Left ventricle myocardium inferior (tissue), 1 donor: ENCODE measurements around the gene ZYG11B. TPM values are rescaled to one million over a fixed set of nuclear protein-coding genes. Genes with fewer than 3 reads are reported as not detected.
"Not testable (repeated sequence)": the region's sequence is repeated elsewhere in the genome, so short reads cannot be mapped to it uniquely, and the experiment has no call there.

ENCODE experiments used
- DNase-seq: peaks from one replicate; pipeline ENCODE4 v3.0.0-alpha.2; 2020
- H3K27ac ChIP-seq: fragments of 200-600 bp; replicated peaks from 2 replicates; pipeline ENCODE4 v1.8.0; 2021
- H3K27me3 ChIP-seq: fragments of 200-600 bp; 2 replicates; pipeline ENCODE4 v1.8.0; 2021; ENCODE audit warnings: low read depth
- H3K36me3 ChIP-seq: fragments of 200-600 bp; 2 replicates; pipeline ENCODE4 v1.8.0; 2021
- H3K4me1 ChIP-seq: fragments of 200-600 bp; 2 replicates; pipeline ENCODE4 v1.8.0; 2021
- H3K4me3 ChIP-seq: fragments of 200-600 bp; 2 replicates; pipeline ENCODE4 v1.8.0; 2021; ENCODE audit warnings: mild to moderate bottlenecking, moderate library complexity
- H3K9me3 ChIP-seq: fragments of 200-600 bp; replicated peaks from 2 replicates; pipeline ENCODE4 v1.8.0; 2021
- intact Hi-C: fragments of 100-400 bp; cut with micrococcal nuclease; formaldehyde crosslinking; loops from one replicate; pipeline ENCODE4 v1.11.0; 2022
- total RNA-seq: library from RNA; stranded (reverse); fragmentation: NEBNext Ultra II Directional; extraction: Animal tissue kit (Norgen Biotek cat#: 25700); gene quantifications from one replicate; pipeline ENCODE4 v1.2.1, GENCODE V29; 2021
- TF ChIP-seq, protein P1 (sequence below): fragments of 200-600 bp; IDR thresholded peaks from 2 replicates; pipeline ENCODE4 v1.8.0; 2021; ENCODE audit warnings: antibody characterized with exemption, mild to moderate bottlenecking, borderline replicate concordance
- donor health status: DM: no; HTN: yes; CAD: no; lungs with severe emphysema.

ZYG11B gene
- total RNA-seq, 1 donor from 2014 or later: 68.3 TPM

DNA sequence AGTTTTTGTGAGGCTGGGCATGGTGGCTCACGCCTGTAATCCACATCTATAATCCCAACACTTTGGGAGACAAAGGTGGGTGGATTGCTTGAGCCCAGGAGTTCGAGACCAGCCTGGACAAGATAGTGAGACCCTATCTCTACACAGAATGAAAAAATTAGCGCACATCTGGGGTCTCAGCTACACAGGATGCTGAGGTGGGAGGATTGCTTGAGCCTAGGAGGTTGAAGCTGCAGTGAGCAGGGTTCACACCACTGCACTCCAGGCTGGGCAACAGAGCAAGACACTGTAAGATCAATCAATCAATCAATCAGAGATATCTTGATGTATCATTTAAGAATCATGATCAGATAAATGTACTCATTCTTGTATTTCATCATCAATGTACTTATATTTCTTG lies 7.1 kb downstream of the ZYG11B start:
- intact Hi-C loops: no loop called here
- no peaks in the 10 kb centered on the region for H3K27me3 ChIP-seq
- H3K27ac ChIP-seq: no peak overlapping the region
- no peak overlapping the region for H3K4me3 ChIP-seq
- no peak for DNase-seq
- TF ChIP-seq, protein P1, sequence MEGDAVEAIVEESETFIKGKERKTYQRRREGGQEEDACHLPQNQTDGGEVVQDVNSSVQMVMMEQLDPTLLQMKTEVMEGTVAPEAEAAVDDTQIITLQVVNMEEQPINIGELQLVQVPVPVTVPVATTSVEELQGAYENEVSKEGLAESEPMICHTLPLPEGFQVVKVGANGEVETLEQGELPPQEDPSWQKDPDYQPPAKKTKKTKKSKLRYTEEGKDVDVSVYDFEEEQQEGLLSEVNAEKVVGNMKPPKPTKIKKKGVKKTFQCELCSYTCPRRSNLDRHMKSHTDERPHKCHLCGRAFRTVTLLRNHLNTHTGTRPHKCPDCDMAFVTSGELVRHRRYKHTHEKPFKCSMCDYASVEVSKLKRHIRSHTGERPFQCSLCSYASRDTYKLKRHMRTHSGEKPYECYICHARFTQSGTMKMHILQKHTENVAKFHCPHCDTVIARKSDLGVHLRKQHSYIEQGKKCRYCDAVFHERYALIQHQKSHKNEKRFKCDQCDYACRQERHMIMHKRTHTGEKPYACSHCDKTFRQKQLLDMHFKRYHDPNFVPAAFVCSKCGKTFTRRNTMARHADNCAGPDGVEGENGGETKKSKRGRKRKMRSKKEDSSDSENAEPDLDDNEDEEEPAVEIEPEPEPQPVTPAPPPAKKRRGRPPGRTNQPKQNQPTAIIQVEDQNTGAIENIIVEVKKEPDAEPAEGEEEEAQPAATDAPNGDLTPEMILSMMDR: no peak
- H3K36me3 ChIP-seq: peaks cover 7% of the 10 kb centered on the region
- no peaks in the 10 kb centered on the region for H3K9me3 ChIP-seq
- peaks cover 36% of the 10 kb centered on the region for H3K4me1 ChIP-seq

DNA sequence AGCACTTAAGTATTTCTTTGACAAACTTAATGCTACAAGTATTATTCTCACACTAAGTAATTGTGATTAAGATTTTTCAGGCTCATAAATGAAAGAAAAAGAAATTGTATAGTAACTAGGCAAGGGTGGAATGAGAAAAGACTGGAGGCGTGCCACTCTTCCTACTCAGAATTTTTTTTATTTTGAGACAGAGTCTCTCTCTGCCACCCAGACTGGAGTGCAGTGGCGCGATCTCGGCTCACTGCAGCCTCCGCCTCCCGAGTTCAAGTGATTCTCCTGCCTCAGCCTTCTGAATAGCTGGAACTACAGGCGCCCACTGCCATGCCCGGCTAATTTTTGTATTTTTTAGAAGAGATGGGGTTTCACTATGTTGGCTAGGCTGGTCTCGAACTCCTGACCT lies 9.1 kb downstream of the ZYG11B start:
- H3K36me3 ChIP-seq, H3K27me3 ChIP-seq, DNase-seq, H3K9me3 ChIP-seq, H3K27ac ChIP-seq, H3K4me3 ChIP-seq, intact Hi-C loops: not testable (repeated sequence)
- peaks cover 40% of the 10 kb centered on the region for H3K4me1 ChIP-seq

DNA sequence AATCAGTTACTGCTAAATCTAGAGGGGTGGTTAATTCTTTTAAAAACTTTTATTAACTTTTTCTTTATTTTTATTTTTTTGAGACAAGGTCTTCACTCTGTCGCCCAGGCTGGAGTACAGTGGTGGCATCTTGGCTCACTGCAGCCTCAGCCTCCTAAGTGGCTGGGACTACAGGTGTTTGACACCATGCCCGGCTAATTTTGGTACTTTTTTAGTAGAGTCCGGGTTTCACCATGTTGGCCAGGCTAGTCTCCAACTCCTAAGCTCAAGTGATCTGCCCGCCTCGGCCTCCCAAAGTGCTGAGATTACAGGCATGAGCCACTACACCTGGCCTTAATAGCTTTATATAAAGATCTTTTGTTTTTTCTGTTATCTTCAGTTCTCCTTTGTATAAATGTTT lies 11.9 kb downstream of the ZYG11B start:
- intact Hi-C loops: no loop called here
- H3K4me1 ChIP-seq: peaks cover 50% of the 10 kb centered on the region
- peak overlapping the region; percentile 77 for H3K27ac ChIP-seq
- no peaks in the 10 kb centered on the region for H3K27me3 ChIP-seq
- no peak overlapping the region for H3K4me3 ChIP-seq
- no peak for DNase-seq
- no peaks in the 10 kb centered on the region for H3K36me3 ChIP-seq
- H3K9me3 ChIP-seq: no peaks in the 10 kb centered on the region
- TF ChIP-seq, protein P1: no peak

DNA sequence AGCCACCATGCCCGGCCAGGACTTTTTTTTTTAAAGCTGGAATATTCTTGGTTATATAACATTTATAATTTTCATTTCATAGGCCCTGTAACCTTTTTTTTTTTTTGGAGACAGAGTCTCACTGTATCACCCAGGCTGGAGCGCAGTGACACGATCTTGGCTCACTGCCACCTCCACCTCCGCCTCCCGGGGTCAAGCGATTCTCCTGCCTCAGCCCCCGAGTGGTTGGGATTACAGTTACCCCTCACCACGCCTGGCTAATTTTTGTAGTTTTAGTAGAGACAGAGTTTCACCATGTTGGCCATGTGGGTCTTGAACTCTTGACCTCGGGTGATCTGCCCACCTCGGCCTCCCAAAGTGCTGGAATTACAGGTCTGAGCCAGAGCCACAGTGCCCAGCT lies 12.6 kb downstream of the ZYG11B start:
- no peaks in the 10 kb centered on the region for H3K9me3 ChIP-seq
- intact Hi-C loops: no loop called here
- H3K27ac ChIP-seq: peak overlapping the region; percentile 77
- no peak overlapping the region for H3K4me3 ChIP-seq
- peaks cover 55% of the 10 kb centered on the region for H3K4me1 ChIP-seq
- no peaks in the 10 kb centered on the region for H3K27me3 ChIP-seq
- DNase-seq: peak; percentile 41
- TF ChIP-seq, protein P1: no peak
- H3K36me3 ChIP-seq: no peaks in the 10 kb centered on the region

DNA sequence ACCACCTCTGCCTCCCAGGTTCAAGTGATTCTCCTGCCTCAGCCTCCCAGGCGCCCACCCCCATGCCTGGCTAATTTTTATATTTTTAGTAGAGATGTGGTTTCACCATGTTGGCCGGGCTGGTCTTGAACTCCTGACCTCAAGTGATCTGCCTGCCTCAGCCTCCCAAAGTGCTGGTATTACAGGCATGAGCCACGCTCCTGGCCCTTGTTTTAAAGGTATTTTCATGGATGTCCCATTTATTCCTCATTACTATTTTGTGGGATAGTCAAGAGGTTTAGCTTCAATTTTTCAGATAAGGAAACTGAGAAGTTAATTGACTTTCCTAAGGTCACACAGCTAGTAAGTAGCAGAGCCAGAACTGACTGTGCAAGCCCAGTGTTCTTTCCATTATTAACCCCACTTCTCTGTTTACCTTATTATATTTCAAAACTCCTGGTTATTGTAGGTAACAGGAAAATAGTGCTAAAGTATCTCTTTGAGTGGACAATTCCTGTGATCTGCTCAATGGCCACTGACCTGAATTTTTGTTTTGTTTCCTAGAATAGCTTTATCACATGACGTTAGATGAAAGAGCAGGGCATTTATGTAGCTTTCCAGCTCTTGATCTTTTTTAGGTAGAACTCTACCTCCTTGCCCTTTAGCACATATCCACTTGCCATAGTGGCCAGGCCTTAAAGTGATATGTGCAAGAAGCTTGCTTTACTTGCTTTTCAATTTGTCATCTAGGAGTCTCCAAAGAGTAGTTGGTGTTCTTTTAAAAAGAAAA lies 13.6 kb downstream of the ZYG11B start:
- TF ChIP-seq, protein P1: no peak
- H3K4me1 ChIP-seq: peaks cover 65% of the 10 kb centered on the region
- H3K36me3 ChIP-seq: no peaks in the 10 kb centered on the region
- no peak overlapping the region for H3K4me3 ChIP-seq
- DNase-seq: no peak
- H3K27me3 ChIP-seq: no peaks in the 10 kb centered on the region
- H3K9me3 ChIP-seq: no peaks in the 10 kb centered on the region
- H3K27ac ChIP-seq: peak overlapping the region; percentile 77
- intact Hi-C loops: no loop called here

DNA sequence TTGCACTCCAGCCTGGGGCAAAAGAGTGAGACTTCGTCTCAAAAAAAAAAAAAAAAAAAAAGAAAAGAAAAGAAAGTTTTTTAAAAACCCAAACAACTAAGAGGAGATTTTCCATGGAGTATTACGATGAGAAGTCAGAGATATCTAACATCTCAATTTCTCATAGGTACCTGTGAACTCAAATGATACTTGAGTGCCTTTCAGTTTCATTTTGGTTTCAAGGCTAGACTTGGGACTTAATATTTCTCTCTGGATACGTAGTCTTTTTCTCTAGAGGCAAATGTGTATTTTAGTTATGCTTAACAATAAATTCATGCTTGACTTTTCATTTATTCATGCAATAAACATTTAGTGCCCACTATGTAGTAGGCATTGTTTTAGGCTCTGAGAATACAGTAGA lies 15.0 kb downstream of the ZYG11B start:
- intact Hi-C loops: no loop called here
- Histone ChIP-seq H3K4me1 (peaks cover 76% of the 10 kb centered on the region), H3K27ac (peak overlapping the region; percentile 77), H3K9me3 (no peaks in the 10 kb centered on the region), H3K4me3 (no peak overlapping the region), H3K36me3 (no peaks in the 10 kb centered on the region), H3K27me3 (no peaks in the 10 kb centered on the region)
- DNase-seq: no peak
- TF ChIP-seq, protein P1: no peak
